ENCODE measurements around the gene RMDN2. TPM values are rescaled to one million over a fixed set of nuclear protein-coding genes. Genes with fewer than 3 reads are reported as not detected.
A peak's percentile ranks its signal among the peaks of the same experiment; 100 is the strongest.
"Not testable (repeated sequence)": the region's sequence is repeated elsewhere in the genome, so short reads cannot be mapped to it uniquely, and the experiment has no call there.

RMDN2 gene
- total RNA-seq, 2 experiments from 2014 or later, result 0.79 to 1.2 TPM

DNA sequence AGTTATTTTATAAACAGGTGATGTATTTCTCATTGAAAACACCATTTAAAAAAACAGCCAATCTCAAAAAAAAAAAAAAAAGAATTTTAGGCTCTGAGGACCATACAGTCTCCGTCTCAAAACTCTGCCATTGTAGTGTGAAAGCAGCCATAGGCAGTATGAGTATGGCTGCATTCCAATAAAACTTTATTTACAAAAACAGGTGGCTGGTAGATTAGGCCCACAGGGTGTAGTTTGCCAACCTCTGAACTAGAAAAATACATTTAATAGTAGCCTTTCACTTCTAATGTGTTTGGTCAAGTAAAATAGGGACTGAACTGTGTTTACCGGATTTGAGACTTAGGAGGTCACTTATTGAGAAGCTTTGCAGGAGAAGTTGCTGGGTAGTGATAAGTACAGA, 19.2 kb downstream of the RMDN2 start:
- CTCF ChIA-PET, result no interaction called here
- Mint-ChIP-seq H3K27ac (no peak overlapping the region), H3K9me3 (peaks cover 13% of the 10 kb centered on the region), H3K4me1 (ENCODE audit: low read depth) (no peaks in the 10 kb centered on the region), H3K4me3 (no peak overlapping the region), H3K27me3 (ENCODE audit: low read depth) (no peaks in the 10 kb centered on the region), H3K36me3 (ENCODE audit: low read depth) (peaks cover 3% of the 10 kb centered on the region)
- intact Hi-C loops (cut with micrococcal nuclease), result no loop called here
- no peak for DNase-seq

DNA sequence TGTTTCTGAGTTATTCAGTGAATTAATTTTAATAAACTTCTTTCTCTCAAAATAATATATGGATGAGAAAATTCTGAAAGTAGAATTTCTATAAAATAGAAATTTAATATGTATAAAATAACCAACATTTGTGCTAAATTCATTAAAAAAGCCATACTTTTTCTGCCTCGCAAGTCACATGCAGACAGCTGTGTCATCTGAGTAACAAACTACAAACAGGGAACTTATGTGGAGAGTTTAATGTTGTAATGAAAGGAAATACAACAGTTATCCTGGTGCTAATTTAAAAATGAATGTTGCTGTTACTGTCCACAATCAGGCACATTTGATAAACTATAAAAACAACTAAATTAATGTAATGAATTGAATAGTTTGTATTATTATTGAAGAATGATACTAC, 22.2 kb downstream of the RMDN2 start:
- Mint-ChIP-seq H3K9me3 (no peaks in the 10 kb centered on the region), H3K36me3 (ENCODE audit: low read depth) (peaks cover 5% of the 10 kb centered on the region), H3K4me3 (no peak overlapping the region), H3K4me1 (ENCODE audit: low read depth) (no peaks in the 10 kb centered on the region), H3K27ac (no peak overlapping the region), H3K27me3 (ENCODE audit: low read depth) (no peaks in the 10 kb centered on the region)
- CTCF ChIA-PET, result interaction anchor here (1.3 kb wide), 1 partner anchor 12 kb away, joined by 3 read pairs; no protein-coding TSS in a partner anchor
- intact Hi-C loops (cut with micrococcal nuclease), result no loop called here
- no peak for DNase-seq

DNA sequence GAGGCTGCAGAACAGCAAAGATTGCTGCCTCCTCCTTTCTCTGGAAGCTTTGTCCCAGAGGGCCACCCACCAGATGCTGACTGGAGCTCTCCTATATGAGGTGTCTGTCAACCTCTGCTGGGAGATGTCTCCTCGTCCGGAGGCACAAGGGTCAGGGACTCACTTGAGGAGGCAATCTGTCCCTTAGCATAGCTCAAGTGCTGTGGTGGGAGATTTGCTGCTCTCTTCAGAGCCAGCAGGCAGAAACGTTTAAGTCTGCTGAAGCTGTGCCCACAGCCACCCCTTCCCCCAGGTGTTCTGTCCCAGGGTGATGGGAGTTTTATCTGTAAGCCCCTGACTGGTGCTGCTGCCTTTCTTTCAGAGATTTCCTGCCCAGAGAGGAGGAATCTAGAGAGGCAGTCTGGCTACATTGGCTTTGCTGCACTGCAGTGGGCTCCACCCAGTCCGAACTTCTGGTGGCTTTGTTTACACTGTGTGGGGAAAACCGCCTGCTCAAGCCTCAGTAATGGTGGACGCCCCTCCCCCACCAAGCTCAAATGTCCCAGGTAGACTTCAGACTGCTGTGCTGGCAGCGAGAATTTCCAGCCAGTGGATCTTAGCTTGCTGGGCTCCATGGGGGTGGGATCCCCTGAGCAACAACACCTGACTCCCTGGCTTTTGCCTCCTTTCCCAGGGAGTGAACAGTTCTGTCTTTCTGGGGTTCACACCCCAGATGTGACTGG, 37.1 kb downstream of the RMDN2 start:
- H3K4me3 Mint-ChIP-seq; intact Hi-C loops (cut with micrococcal nuclease); H3K27ac Mint-ChIP-seq; H3K4me1 Mint-ChIP-seq (ENCODE audit: low read depth); H3K27me3 Mint-ChIP-seq (ENCODE audit: low read depth); DNase-seq: not testable (repeated sequence)
- CTCF ChIA-PET, result interaction anchor here (1.1 kb wide), 1 partner anchor 32 kb away, joined by 3 read pairs; no protein-coding TSS in a partner anchor
- Mint-ChIP-seq H3K36me3 (ENCODE audit: low read depth) (peaks cover 24% of the 10 kb centered on the region), H3K9me3 (peaks cover 25% of the 10 kb centered on the region)

DNA sequence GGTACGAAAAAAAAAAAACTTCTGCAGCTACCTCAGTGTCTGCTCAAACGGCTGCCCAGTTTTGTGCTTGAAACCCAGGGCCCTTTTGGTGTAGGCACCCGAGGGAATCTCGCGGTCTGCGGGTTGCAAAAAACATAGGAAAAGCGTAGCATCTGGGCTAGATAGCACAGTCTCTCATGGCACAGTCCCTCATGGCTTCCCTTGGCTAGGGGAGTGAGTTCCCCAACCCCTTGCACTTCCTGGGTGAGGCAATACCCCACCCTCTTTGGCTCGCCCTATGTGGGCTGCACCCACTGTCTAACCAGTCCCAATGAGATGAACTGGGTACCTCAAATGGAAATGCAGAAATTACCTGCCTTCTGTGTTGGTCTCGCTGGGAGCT, 37.6 kb downstream of the RMDN2 start:
- DNase-seq; H3K27me3 Mint-ChIP-seq (ENCODE audit: low read depth); H3K27ac Mint-ChIP-seq; H3K4me1 Mint-ChIP-seq (ENCODE audit: low read depth); H3K4me3 Mint-ChIP-seq; CTCF ChIA-PET; intact Hi-C loops (cut with micrococcal nuclease): not testable (repeated sequence)
- peaks cover 25% of the 10 kb centered on the region for H3K9me3 Mint-ChIP-seq
- H3K36me3 Mint-ChIP-seq (ENCODE audit: low read depth), result peaks cover 26% of the 10 kb centered on the region

DNA sequence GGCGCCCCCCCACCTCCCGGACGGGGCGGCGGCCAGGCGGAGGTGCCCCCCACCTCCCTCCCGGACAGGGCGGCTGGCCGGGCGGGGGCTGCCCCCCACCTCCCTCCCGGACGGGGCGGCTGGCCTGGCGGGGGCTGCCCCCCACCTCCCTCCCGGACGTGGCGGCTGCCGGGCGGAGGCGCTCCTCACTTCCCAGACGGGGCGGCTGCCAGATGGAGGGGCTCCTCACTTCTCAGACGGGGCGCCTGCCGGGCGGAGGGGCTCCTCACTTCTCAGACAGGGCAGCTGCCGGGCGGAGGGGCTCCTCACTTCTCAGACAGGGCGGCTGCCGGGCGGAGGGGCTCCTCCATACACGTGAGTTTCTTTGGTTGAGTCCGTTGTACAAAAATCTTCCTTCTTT, 38.8 kb downstream of the RMDN2 start:
- intact Hi-C loops (cut with micrococcal nuclease), result not testable (repeated sequence)

DNA sequence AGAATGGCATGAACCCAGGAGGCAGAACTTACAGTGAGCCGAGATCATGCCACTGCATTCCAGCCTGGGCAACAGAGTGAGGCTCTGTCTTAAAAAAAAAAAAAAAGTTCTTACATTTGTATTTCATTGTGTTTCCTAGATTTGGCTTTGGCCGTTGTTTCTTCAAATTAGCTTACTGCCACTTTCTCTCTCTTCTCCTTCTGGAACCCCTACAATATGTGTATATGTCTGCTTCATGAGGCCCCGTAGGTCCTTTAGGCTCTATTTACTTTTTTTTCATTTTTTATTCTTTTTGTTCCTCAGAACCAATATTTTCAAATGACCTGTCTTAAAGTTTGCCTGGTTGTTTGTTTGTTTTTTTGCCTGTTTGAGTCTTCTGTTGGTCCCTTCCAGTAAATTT, 41.2 kb downstream of the RMDN2 start:
- no peak for DNase-seq
- Mint-ChIP-seq H3K27ac (no peak overlapping the region), H3K36me3 (ENCODE audit: low read depth) (peaks cover 12% of the 10 kb centered on the region), H3K27me3 (ENCODE audit: low read depth) (no peaks in the 10 kb centered on the region), H3K4me1 (ENCODE audit: low read depth) (no peaks in the 10 kb centered on the region), H3K4me3 (no peak overlapping the region), H3K9me3 (peaks cover 11% of the 10 kb centered on the region)
- CTCF ChIA-PET, result no interaction called here
- intact Hi-C loops (cut with micrococcal nuclease), result no loop called here

More for the DNA sequence above, 38.8 kb downstream of the RMDN2 start:
- H3K4me1 Mint-ChIP-seq (ENCODE audit: low read depth); DNase-seq; H3K4me3 Mint-ChIP-seq; H3K27me3 Mint-ChIP-seq (ENCODE audit: low read depth); CTCF ChIA-PET; H3K27ac Mint-ChIP-seq: not testable (repeated sequence)
- H3K9me3 Mint-ChIP-seq, result peaks cover 25% of the 10 kb centered on the region
- H3K36me3 Mint-ChIP-seq (ENCODE audit: low read depth), result peaks cover 26% of the 10 kb centered on the region

DNA sequence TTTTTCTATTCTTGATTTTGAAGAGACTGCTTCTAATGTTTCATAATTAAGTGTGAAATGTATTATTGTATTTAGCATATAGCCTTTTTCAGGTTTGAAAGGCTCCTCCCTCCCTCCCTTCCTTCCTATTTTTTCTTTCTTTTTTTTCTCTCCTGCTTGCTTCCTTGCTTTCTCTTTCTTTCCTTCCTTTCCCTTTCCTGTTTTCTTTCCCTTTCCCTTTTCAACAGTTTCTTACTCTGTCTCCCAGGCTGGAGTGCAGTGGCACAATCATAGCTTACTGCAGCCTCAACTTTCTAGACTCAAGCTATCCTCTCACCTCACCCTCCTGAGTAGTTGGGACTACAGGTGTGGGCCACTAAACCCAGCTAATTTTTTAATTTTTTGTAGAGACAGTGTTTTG, 44.6 kb downstream of the RMDN2 start:
- CTCF ChIA-PET, result no interaction called here
- Mint-ChIP-seq H3K36me3 (ENCODE audit: low read depth) (peaks cover 7% of the 10 kb centered on the region), H3K27ac (no peak overlapping the region), H3K9me3 (peaks cover 8% of the 10 kb centered on the region), H3K4me1 (ENCODE audit: low read depth) (no peaks in the 10 kb centered on the region), H3K4me3 (no peak overlapping the region), H3K27me3 (ENCODE audit: low read depth) (no peaks in the 10 kb centered on the region)
- intact Hi-C loops (cut with micrococcal nuclease), result no loop called here
- no peak for DNase-seq

DNA sequence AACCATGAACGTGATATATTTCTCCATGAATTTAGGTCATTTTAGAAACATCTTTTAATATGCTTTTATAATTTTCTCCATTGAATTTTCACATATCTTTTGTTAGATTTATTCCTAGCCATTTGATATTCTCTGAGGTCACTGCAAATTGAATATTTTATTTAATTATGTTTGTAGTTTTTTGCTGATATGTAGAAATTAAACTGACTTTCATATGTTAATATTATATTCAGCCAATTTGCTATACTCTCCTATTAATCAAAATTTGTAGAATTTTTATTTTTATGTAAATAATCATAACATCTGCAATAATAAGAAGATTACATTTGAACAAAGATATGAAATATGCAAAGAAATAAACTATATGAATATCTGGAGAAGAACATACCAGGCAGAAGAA, 46.9 kb downstream of the RMDN2 start:
- Mint-ChIP-seq H3K4me3 (no peak overlapping the region), H3K36me3 (ENCODE audit: low read depth) (peaks cover 3% of the 10 kb centered on the region), H3K27me3 (ENCODE audit: low read depth) (no peaks in the 10 kb centered on the region), H3K4me1 (ENCODE audit: low read depth) (no peaks in the 10 kb centered on the region), H3K9me3 (no peaks in the 10 kb centered on the region), H3K27ac (no peak overlapping the region)
- CTCF ChIA-PET, result no interaction called here
- DNase-seq, result no peak
- intact Hi-C loops (cut with micrococcal nuclease), result no loop called here

DNA sequence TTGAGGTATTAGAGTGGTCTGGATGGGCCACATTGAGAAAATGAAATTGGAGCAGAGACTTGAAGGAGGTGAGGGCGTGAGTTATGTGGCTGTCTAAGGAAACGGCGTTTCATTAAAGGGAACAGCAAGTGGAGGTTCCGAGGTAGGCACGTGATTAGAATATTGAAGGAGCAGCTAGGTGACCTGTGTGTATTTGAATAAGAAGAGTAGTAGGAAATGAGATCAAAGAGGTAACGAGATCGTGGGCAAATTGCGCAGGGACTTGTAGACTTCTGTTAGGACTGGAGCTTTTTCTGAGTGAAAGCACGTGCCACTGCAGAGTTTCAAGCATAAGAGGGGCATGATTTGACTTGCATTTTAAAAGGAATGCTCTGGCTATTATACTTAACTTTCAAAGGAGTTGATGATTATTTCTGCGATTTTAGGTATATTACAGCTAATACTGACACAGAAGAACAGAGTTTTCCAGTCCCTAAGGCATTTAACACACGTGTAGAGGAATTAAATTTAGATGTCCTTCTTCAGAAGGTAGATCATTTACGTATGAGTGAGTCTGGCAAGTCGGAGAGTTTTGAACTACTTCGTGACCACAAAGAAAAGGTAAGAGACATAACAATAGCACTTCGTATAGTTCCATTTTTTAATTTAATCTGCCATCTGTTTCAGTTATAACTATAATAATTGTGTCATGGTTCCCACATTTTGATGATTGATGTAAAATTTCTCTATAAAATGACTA, 48.7 kb downstream of the RMDN2 start:
- CTCF ChIA-PET, result interaction anchor here (0.9 kb wide), 1 partner anchor 19 kb away, joined by 3 read pairs; no protein-coding TSS in a partner anchor
- Mint-ChIP-seq H3K4me1 (ENCODE audit: low read depth) (no peaks in the 10 kb centered on the region), H3K27me3 (ENCODE audit: low read depth) (no peaks in the 10 kb centered on the region), H3K36me3 (ENCODE audit: low read depth) (no peaks in the 10 kb centered on the region), H3K4me3 (no peak overlapping the region), H3K27ac (no peak overlapping the region), H3K9me3 (no peaks in the 10 kb centered on the region)
- no peak for DNase-seq
- intact Hi-C loops (cut with micrococcal nuclease), result no loop called here

DNA sequence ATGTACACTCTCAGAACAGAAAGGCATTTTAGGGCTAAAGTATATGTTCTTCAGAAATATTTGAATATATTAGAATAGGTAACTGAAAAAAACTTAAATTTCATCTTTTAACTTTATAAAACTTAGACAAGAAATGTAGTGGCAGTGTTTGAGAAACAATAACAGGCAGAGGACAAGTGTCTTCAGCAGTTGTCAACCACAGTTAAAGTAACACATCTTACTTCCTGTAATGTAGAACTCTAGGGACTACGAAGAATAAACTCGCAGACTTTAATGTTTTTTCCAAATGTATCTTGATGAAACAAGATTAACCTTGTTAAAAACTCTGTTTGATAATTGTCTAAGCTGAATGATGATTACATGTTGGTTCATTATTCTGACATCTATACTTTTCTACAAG, 50.7 kb downstream of the RMDN2 start:
- Mint-ChIP-seq H3K9me3 (no peaks in the 10 kb centered on the region), H3K27ac (no peak overlapping the region), H3K27me3 (ENCODE audit: low read depth) (no peaks in the 10 kb centered on the region), H3K4me3 (no peak overlapping the region), H3K36me3 (ENCODE audit: low read depth) (no peaks in the 10 kb centered on the region), H3K4me1 (ENCODE audit: low read depth) (no peaks in the 10 kb centered on the region)
- intact Hi-C loops (cut with micrococcal nuclease), result no loop called here
- DNase-seq, result no peak
- CTCF ChIA-PET, result no interaction called here

DNA sequence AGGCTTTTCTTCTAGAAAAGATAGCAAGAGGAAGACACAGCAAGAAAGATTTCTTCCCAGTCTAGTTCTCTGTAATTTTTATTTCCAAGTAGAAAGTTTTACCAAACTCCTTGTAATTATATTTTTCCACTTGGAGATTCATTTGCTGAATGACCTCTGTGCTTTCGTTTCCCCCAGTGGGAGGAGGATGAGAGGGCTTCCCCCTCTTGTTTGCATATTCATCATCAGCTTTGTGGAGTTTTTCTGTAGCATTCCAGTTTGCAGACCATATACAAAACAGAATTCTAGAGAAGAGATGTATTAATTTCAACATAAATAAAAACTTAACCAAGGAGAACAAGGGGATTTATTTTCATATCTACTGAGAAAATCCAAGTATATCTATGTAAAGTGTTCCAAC, 51.3 kb downstream of the RMDN2 start:
- no peaks in the 10 kb centered on the region for H3K27me3 Mint-ChIP-seq (ENCODE audit: low read depth)

DNA sequence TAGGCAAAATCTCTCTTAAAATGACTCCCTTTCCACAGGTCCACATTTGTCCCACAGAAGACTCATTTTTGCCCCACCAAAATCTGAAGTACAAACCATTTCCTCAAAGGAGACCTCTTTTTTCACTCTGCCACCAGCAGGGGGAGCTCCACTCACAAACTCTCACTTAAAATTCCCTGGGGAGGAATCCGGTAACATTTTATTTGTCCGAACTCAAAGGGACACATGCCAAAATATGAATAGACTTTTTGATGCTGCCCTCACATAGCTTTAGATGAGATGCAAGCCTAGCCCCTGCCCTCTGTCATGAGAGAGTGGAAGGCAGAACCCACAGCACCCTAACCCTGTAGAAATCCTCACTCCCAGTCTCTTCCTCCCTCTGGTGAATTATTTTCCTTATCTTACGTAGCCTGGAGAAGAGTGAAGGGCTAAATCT, 57.1 kb downstream of the RMDN2 start:
- no peaks in the 10 kb centered on the region for H3K36me3 Mint-ChIP-seq (ENCODE audit: low read depth)
- CTCF ChIA-PET, result interaction anchor here (0.6 to 1.1 kb wide), 15 partner anchors 10 to 504 kb away, joined by 3 to 9 read pairs (median 3); no protein-coding TSS in a partner anchor
- intact Hi-C loops (cut with micrococcal nuclease), result loop anchor here (1.0 to 5.0 kb wide), 7 partner anchors 90 to 760 kb away; partner anchors contain the start of gene CYP1B1
- no peaks in the 10 kb centered on the region for H3K27me3 Mint-ChIP-seq (ENCODE audit: low read depth)
- H3K27ac Mint-ChIP-seq, result no peak overlapping the region
- H3K4me3 Mint-ChIP-seq, result no peak overlapping the region
- peak; percentile 73 for DNase-seq
- no peaks in the 10 kb centered on the region for H3K9me3 Mint-ChIP-seq
- peaks cover 6% of the 10 kb centered on the region for H3K4me1 Mint-ChIP-seq (ENCODE audit: low read depth)

More for the DNA sequence above, 51.3 kb downstream of the RMDN2 start:
- no peak for DNase-seq
- CTCF ChIA-PET, result no interaction called here
- intact Hi-C loops (cut with micrococcal nuclease), result no loop called here
- Mint-ChIP-seq H3K4me1 (ENCODE audit: low read depth) (no peaks in the 10 kb centered on the region), H3K9me3 (no peaks in the 10 kb centered on the region), H3K27ac (no peak overlapping the region), H3K4me3 (no peak overlapping the region), H3K36me3 (ENCODE audit: low read depth) (no peaks in the 10 kb centered on the region)
